Activated T-cell treated with anti-CD3 and anti-CD28 coated beads, Interleukin-2, amount 50 U/mL, for 4 hours (primary cell): ENCODE results near the gene OR13D1. TPM values are rescaled to one million over a fixed set of nuclear protein-coding genes. Genes with fewer than 3 reads are reported as not detected.
"Not testable (repeated sequence)": the region's sequence is repeated elsewhere in the genome, so short reads cannot be mapped to it uniquely, and the experiment has no call there.

Experiments
- ATAC-seq, 2 donors: fragments of 200-7000 bp; cut with Tn5 transposase; one replicate each; pipeline ENCODE4 v1.10.0; 2021
- DNase-seq: peaks from one replicate; pipeline ENCODE4 v3.0.0-alpha.2; 2020
- H3K27me3 Mint-ChIP-seq: one replicate; pipeline ENCODE4 v1.8.0; 2021; ENCODE audit warnings: low read depth, mixed read lengths
- H3K36me3 Mint-ChIP-seq: one replicate; pipeline ENCODE4 v1.8.0; 2022; ENCODE audit warnings: mixed read lengths; ENCODE audit not compliant: insufficient read depth
- H3K4me1 Mint-ChIP-seq: one replicate; pipeline ENCODE4 v1.8.0; 2021; ENCODE audit warnings: low read depth, mixed read lengths
- H3K4me3 Mint-ChIP-seq: one replicate; pipeline ENCODE4 v1.8.0; 2021; ENCODE audit warnings: mild to moderate bottlenecking, moderate library complexity, mixed read lengths
- H3K9me3 Mint-ChIP-seq: one replicate; pipeline ENCODE4 v1.8.0; 2021; ENCODE audit warnings: mixed read lengths
- total RNA-seq, 3 donors: library from RNA; stranded (reverse); gene quantifications; one replicate each; pipeline ENCODE4 v1.2.1, GENCODE V29; 2021

Gene OR13D1
- total RNA-seq, result not detected

GRCh38 chr9:104694218-104694617, at the start of gene OR13D1:
Gene OR13D1, plus strand, starts transcription at chr9:104694518. Its CDS starts 0 bp downstream, at chr9:104694518.
- Mint-ChIP-seq H3K4me1 (no peaks in the 10 kb centered on the region), H3K4me3 (no peak within 1 kb of the TSS), H3K9me3 (no peaks in the 10 kb centered on the region), H3K27me3 (no peaks in the 10 kb centered on the region), H3K36me3 (no peaks in the 10 kb centered on the region)
- ATAC-seq, result no peak
- no peak for DNase-seq

GRCh38 chr9:104658496-104659195, 35.7 kb upstream of the OR13D1 start:
- Mint-ChIP-seq H3K36me3 (no peaks in the 10 kb centered on the region), H3K4me3 (no peak overlapping the region), H3K9me3 (peaks cover 7% of the 10 kb centered on the region), H3K4me1 (no peaks in the 10 kb centered on the region), H3K27me3 (no peaks in the 10 kb centered on the region)
- ATAC-seq (no peak), DNase-seq (no peak)

GRCh38 chr9:104675611-104676010, 18.7 kb upstream of the OR13D1 start:
- no peaks in the 10 kb centered on the region for H3K9me3 Mint-ChIP-seq
- H3K36me3 Mint-ChIP-seq, result no peaks in the 10 kb centered on the region
- H3K4me1 Mint-ChIP-seq, result no peaks in the 10 kb centered on the region
- H3K27me3 Mint-ChIP-seq, result no peaks in the 10 kb centered on the region
- DNase-seq, result no peak
- ATAC-seq, result no peak
- no peak overlapping the region for H3K4me3 Mint-ChIP-seq

DNA sequence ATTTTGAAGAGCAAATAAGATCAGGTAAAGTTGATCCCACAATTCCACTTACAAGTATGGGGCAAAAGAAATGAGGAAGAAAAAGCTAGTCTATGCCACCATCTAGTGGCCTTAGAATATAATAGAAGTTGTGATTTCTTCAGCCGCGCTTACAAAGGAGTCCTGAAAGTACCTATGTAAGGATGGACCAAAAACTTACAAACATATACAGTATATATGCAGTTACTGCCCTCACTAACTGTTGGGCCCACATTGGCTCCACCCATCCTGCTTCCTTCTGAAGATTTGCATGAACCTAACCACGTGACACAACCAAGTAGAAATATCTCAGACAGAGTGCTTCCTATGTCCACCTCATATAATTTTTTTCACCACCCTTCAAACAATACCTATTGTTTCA, 11.7 kb upstream of the OR13D1 start:
- H3K4me3 Mint-ChIP-seq, result no peak overlapping the region
- ATAC-seq, result no peak
- no peak for DNase-seq
- no peaks in the 10 kb centered on the region for H3K36me3 Mint-ChIP-seq
- peaks cover 4% of the 10 kb centered on the region for H3K4me1 Mint-ChIP-seq
- H3K9me3 Mint-ChIP-seq, result no peaks in the 10 kb centered on the region
- H3K27me3 Mint-ChIP-seq, result no peaks in the 10 kb centered on the region

GRCh38 chr9:104686081-104686480, 8.2 kb upstream of the OR13D1 start:
- H3K4me3 Mint-ChIP-seq, result no peak overlapping the region
- ATAC-seq (no peak), DNase-seq (no peak)
- H3K4me1 Mint-ChIP-seq, result peaks cover 4% of the 10 kb centered on the region
- no peaks in the 10 kb centered on the region for H3K27me3 Mint-ChIP-seq
- no peaks in the 10 kb centered on the region for H3K36me3 Mint-ChIP-seq
- no peaks in the 10 kb centered on the region for H3K9me3 Mint-ChIP-seq

- ATAC-seq (no peak), DNase-seq (no peak)
- Mint-ChIP-seq H3K4me3 (no peak overlapping the region), H3K4me1 (no peaks in the 10 kb centered on the region), H3K9me3 (peaks cover 3% of the 10 kb centered on the region), H3K36me3 (no peaks in the 10 kb centered on the region), H3K27me3 (no peaks in the 10 kb centered on the region)
These were observed 6.0 kb downstream of the OR13D1 start for GRCh38 chr9:104700306-104700705.

DNA sequence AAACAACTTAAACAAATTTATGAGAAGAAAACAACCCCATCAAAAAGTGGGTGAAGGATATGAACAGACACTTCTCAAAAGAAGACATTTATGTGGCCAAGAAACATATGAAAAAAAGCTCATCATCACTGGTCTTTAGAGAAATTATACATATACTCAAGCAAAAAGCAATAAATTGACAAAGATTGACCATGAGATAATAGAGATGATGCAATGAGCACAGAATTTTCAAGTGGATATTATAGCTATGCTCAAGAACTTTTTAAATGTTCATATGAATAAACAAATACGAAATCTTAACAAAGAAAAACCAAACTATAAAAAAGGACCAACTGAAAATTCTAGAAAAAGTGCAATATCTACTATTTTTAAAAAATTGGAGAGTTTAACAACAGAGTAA, 14.4 kb downstream of the OR13D1 start:
- ATAC-seq, DNase-seq, H3K27me3 Mint-ChIP-seq, H3K4me3 Mint-ChIP-seq, H3K4me1 Mint-ChIP-seq, H3K9me3 Mint-ChIP-seq, H3K36me3 Mint-ChIP-seq: not testable (repeated sequence)

GRCh38 chr9:104711604-104712003, 17.3 kb downstream of the OR13D1 start:
- Mint-ChIP-seq H3K36me3 (no peaks in the 10 kb centered on the region), H3K4me3 (no peak overlapping the region), H3K27me3 (peaks cover under 1% of the 10 kb centered on the region), H3K4me1 (no peaks in the 10 kb centered on the region), H3K9me3 (no peaks in the 10 kb centered on the region)
- no peak for ATAC-seq
- no peak for DNase-seq

- Mint-ChIP-seq H3K27me3 (peaks cover 2% of the 10 kb centered on the region), H3K4me3 (no peak overlapping the region), H3K9me3 (no peaks in the 10 kb centered on the region), H3K4me1 (no peaks in the 10 kb centered on the region), H3K36me3 (peaks cover 9% of the 10 kb centered on the region)
- no peak for ATAC-seq
- no peak for DNase-seq
These were observed 30.7 kb downstream of the OR13D1 start for GRCh38 chr9:104725014-104725413.

DNA sequence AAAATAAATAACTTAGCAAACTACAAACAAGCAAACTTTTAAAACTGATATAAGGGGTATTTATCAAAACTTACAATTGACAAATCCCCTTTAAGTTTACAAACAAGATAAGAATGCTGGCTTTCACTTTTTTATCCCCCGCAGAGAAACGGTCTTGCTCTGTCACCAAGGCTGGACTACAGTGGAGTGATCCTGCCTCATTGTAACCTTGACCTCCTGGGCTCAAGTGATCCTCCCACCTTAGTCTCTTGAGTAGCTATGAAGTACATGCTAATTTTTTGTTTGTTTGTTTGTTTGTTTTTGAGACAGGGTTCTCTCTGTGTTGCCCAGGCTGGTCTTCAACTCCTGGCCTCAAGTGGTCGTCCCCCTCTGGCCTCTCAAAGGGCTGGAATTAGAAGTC, 44.1 kb downstream of the OR13D1 start:
- no peak overlapping the region for H3K4me3 Mint-ChIP-seq
- H3K36me3 Mint-ChIP-seq, result no peaks in the 10 kb centered on the region
- DNase-seq (no peak), ATAC-seq (no peak)
- no peaks in the 10 kb centered on the region for H3K9me3 Mint-ChIP-seq
- H3K27me3 Mint-ChIP-seq, result no peaks in the 10 kb centered on the region
- peaks cover 4% of the 10 kb centered on the region for H3K4me1 Mint-ChIP-seq

DNA sequence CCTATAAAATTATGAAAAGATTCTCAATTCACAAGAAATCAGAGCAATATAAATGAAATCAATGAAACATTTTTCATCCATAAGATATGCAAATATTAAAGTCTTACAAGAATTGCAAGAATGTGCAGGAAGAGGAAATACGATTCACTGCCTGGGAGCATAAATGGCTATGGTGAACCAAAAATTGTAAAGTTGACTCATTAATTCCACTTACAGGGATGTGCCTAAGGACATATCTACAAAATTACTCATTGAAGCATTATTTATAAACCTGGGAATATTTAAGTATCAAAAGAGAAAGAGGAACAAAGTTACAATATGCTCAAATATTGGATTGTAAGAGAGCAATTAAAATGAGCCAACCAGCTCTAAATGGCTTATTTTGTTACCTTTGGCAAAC, 46.3 kb downstream of the OR13D1 start:
- no peaks in the 10 kb centered on the region for H3K36me3 Mint-ChIP-seq
- no peak for DNase-seq
- no peaks in the 10 kb centered on the region for H3K9me3 Mint-ChIP-seq
- no peak overlapping the region for H3K4me3 Mint-ChIP-seq
- no peaks in the 10 kb centered on the region for H3K27me3 Mint-ChIP-seq
- no peak for ATAC-seq
- peaks cover 4% of the 10 kb centered on the region for H3K4me1 Mint-ChIP-seq

- DNase-seq (no peak), ATAC-seq (no peak)
- H3K27me3 Mint-ChIP-seq, result no peaks in the 10 kb centered on the region
- H3K36me3 Mint-ChIP-seq, result no peaks in the 10 kb centered on the region
- H3K4me1 Mint-ChIP-seq, result peaks cover 16% of the 10 kb centered on the region
- no peaks in the 10 kb centered on the region for H3K9me3 Mint-ChIP-seq
- H3K4me3 Mint-ChIP-seq, result no peak overlapping the region
These were observed 49.2 kb downstream of the OR13D1 start for GRCh38 chr9:104743376-104743985.

Other genes starting within 250 kb of the OR13D1 start
- not detected for gene OR13F1, start 190.3 kb upstream of the OR13D1 start, total RNA-seq
- not detected for gene OR13C4, start 167.3 kb upstream of the OR13D1 start, total RNA-seq
- gene OR13C3, start 157.7 kb upstream of the OR13D1 start, total RNA-seq, result not detected
- gene OR13C8, start 125.3 kb upstream of the OR13D1 start, total RNA-seq, result not detected
- gene OR13C5, start 95.1 kb upstream of the OR13D1 start, total RNA-seq, result not detected
- gene OR13C2, start 88.9 kb upstream of the OR13D1 start, total RNA-seq, result not detected
- not detected for gene OR13C9, start 76.3 kb upstream of the OR13D1 start, total RNA-seq
- gene NIPSNAP3A, start 53.2 kb downstream of the OR13D1 start, total RNA-seq, result 1 to 10 TPM; 3.4 to 4.1 (median 3.7) TPM
- gene NIPSNAP3B, start 69.6 kb downstream of the OR13D1 start, total RNA-seq, result under 1 TPM in 2 of 3 donors, not detected in 1; 0.14 to 0.63 TPM
- under 1 TPM; 0.26 to 0.30 (median 0.30) TPM for gene ABCA1, start 233.6 kb downstream of the OR13D1 start, total RNA-seq